SK-N-SH (cell line): ENCODE measurements around the gene PPAT. TPM values are rescaled to one million over a fixed set of nuclear protein-coding genes. Genes with fewer than 3 reads are reported as not detected.

ENCODE experiments used
- CTCF ChIA-PET: fragments of 300-600, 350-600 bp; formaldehyde crosslinking; extraction: SDS; loops from one replicate; lab custom pipeline; 2021; lab: Yijun Ruan, JAX
- POLR2A ChIA-PET: fragments of 350-600 bp; sonication (Branson Sonifier 250); formaldehyde crosslinking; extraction: SDS; loops from one replicate; lab custom pipeline; 2020; ENCODE audit warnings: antibody characterized with exemption, inconsistent platforms; lab: Yijun Ruan, JAX
- DNase-seq: peaks from one replicate; pipeline ENCODE4 v3.0.0; 2012
- H2AFZ ChIP-seq: fragments of 200-600 bp; sonication (generic); 2 replicates; pipeline ENCODE4 v1.8.1; 2016; ENCODE audit warnings: antibody characterized with exemption, mild to moderate bottlenecking, low read depth
- H3F3A ChIP-seq: fragments of 200-600 bp; sonication (generic); replicated peaks from 2 replicates; pipeline ENCODE3; 2016; ENCODE audit warnings: antibody characterized with exemption, mild to moderate bottlenecking; ENCODE audit not compliant: insufficient read depth
- H3K27ac ChIP-seq, 2 experiments: fragments of 200-500 bp in 1 of 2; fragments of 200-600 bp in 1 of 2; sonication (Bioruptor generic) in 1 of 2; sonication (generic), shearing (Covaris generic) in 1 of 2; 2 replicates each; pipeline versions ENCODE4 v1.5.1 to v1.6.1; 2014 to 2016; ENCODE audit warnings: low read depth in 2 of 2, inconsistent platforms in 1 of 2, low read length in 1 of 2, mild to moderate bottlenecking in 1 of 2, mixed read lengths in 1 of 2
- H3K27me3 ChIP-seq: fragments of 200-600 bp; sonication (generic), shearing (Covaris generic); 2 replicates; pipeline ENCODE4 v1.6.1; 2016; ENCODE audit warnings: mixed run types; ENCODE audit not compliant: insufficient read depth
- H3K36me3 ChIP-seq, 2 experiments: fragments of 200-500 bp in 1 of 2; fragments of 200-600 bp in 1 of 2; sonication (Bioruptor generic) in 1 of 2; sonication (generic) in 1 of 2; replicated peaks in 1 of 2; 2 replicates each; pipeline versions ENCODE3 to v1.5.1; 2014 to 2016; ENCODE audit warnings: low read length in 1 of 2, mild to moderate bottlenecking in 1 of 2; ENCODE audit not compliant: insufficient read depth in 2 of 2, control insufficient read depth in 1 of 2
- H3K4me1 ChIP-seq, 2 experiments: fragments of 200-500 bp in 1 of 2; fragments of 200-600 bp in 1 of 2; sonication (Bioruptor generic) in 1 of 2; sonication (generic), shearing (Covaris generic) in 1 of 2; 2 replicates each; pipeline versions ENCODE4 v1.5.1 to v1.6.1; 2014 to 2016; ENCODE audit warnings: low read depth in 1 of 2, low read length in 1 of 2, mixed run types in 1 of 2; ENCODE audit not compliant: insufficient read depth in 2 of 2, control insufficient read depth in 1 of 2
- H3K4me2 ChIP-seq: fragments of 200-600 bp; sonication (generic), shearing (Covaris generic); 2 replicates; pipeline ENCODE4 v1.6.1; 2017; ENCODE audit warnings: mixed run types
- H3K4me3 ChIP-seq, 2 experiments: fragments of 200-500 bp in 1 of 2; fragments of 200-600 bp in 1 of 2; sonication (Bioruptor generic) in 1 of 2; sonication (generic), shearing (Covaris generic) in 1 of 2; 2 replicates each; pipeline versions ENCODE4 v1.5.1 to v1.8.1; 2014 to 2016; ENCODE audit warnings: low read depth in 2 of 2, inconsistent platforms in 1 of 2, low read length in 1 of 2, mild to moderate bottlenecking in 1 of 2, mixed read lengths in 1 of 2, moderate library complexity in 1 of 2
- H3K79me2 ChIP-seq: fragments of 200-600 bp; sonication (generic); 2 replicates; pipeline ENCODE4 v1.8.1; 2017; ENCODE audit warnings: mild to moderate bottlenecking; ENCODE audit not compliant: insufficient read depth
- H3K9ac ChIP-seq: fragments of 200-600 bp; sonication (generic); 2 replicates; pipeline ENCODE4 v1.6.1; 2017; ENCODE audit warnings: mixed run types
- H3K9me2 ChIP-seq: fragments of 200-600 bp; sonication (generic); 2 replicates; pipeline ENCODE4 v1.6.1; 2017; ENCODE audit warnings: mixed run types
- H3K9me3 ChIP-seq: fragments of 200-600 bp; sonication (generic); 2 replicates; pipeline ENCODE4 v1.6.1; 2017; ENCODE audit warnings: mixed run types, mild to moderate bottlenecking, moderate library complexity
- H4K20me1 ChIP-seq: fragments of 200-600 bp; sonication (generic); 2 replicates; pipeline ENCODE4 v1.6.1; 2017; ENCODE audit warnings: mild to moderate bottlenecking, mixed run types; ENCODE audit not compliant: insufficient read depth
- EP300 ChIP-seq, 2 experiments: IDR thresholded peaks; 2 replicates each; pipeline versions ENCODE4 v1.4.0 to v1.6.1; 2012; ENCODE audit warnings: borderline replicate concordance in 1 of 2, low read depth in 1 of 2, low read length in 1 of 2
- GABPA ChIP-seq: IDR thresholded peaks from 2 replicates; pipeline ENCODE4 v1.4.0; 2012; ENCODE audit warnings: low read depth, mild to moderate bottlenecking
- GATA2 ChIP-seq: sonication (generic); formaldehyde crosslinking; IDR thresholded peaks from 2 replicates; pipeline ENCODE4 v1.5.0; 2020; ENCODE audit warnings: mild to moderate bottlenecking, missing genetic modification reagents
- IRF3 ChIP-seq: fragments of 150-350 bp; IDR thresholded peaks from 2 replicates; pipeline ENCODE4 v1.6.1; 2016; ENCODE audit warnings: mild to moderate bottlenecking, low read depth, low read length
- JUND ChIP-seq: IDR thresholded peaks from 2 replicates; pipeline ENCODE4 v1.4.0; 2012
- MEF2A ChIP-seq: IDR thresholded peaks from 2 replicates; pipeline ENCODE4 v1.4.0; 2012; ENCODE audit warnings: low read depth, borderline replicate concordance
- NRF1 ChIP-seq: IDR thresholded peaks from 2 replicates; pipeline ENCODE4 v1.6.1; 2012; ENCODE audit warnings: low read depth, mild to moderate bottlenecking, low read length
- RAD21 ChIP-seq: IDR thresholded peaks from 2 replicates; pipeline ENCODE4 v1.6.1; 2012; ENCODE audit warnings: mild to moderate bottlenecking, low read length
- REST ChIP-seq: IDR thresholded peaks from 2 replicates; pipeline ENCODE4 v1.6.1; 2012; ENCODE audit warnings: mild to moderate bottlenecking, low read depth, low read length, moderate library complexity
- TCF12 ChIP-seq: IDR thresholded peaks from 2 replicates; pipeline ENCODE4 v1.4.0; 2012
- YY1 ChIP-seq: IDR thresholded peaks from 2 replicates; pipeline ENCODE4 v1.4.0; 2012; ENCODE audit warnings: low read depth, mild to moderate bottlenecking
- WGBS: methylation state at CpG from one replicate; pipeline ENCODE4 v1.1.6; 2017; ENCODE audit warnings: low lambda C conversion rate; 5-methylcytosine and 5-hydroxymethylcytosine counted together
- polyA plus RNA-seq, 3 experiments: library from polyadenylated mRNA; depleted of rRNA; stranded (reverse); fragments of >200 nt; gene quantifications; 2 replicates each; pipeline ENCODE4 v1.2.3, GENCODE V29; 2012
- TF ChIP-seq, protein P1 (sequence below): IDR thresholded peaks from 2 replicates; pipeline ENCODE4 v1.4.0; 2012; ENCODE audit warnings: low read depth, borderline replicate concordance
- TF ChIP-seq, protein P2 (sequence below): IDR thresholded peaks from 2 replicates; pipeline ENCODE4 v1.4.0; 2012; ENCODE audit warnings: low read depth
- TF ChIP-seq, protein P3 (sequence below): fragments of 200-600 bp; sonication (generic); IDR thresholded peaks from 2 replicates; pipeline ENCODE4 v1.6.1; 2017; ENCODE audit warnings: antibody characterized with exemption, mild to moderate bottlenecking, moderate library complexity

PPAT gene
- polyA plus RNA-seq, 1 of the 3 experiments (the other 2 are of a cell fraction) = 7.4 TPM

DNA sequence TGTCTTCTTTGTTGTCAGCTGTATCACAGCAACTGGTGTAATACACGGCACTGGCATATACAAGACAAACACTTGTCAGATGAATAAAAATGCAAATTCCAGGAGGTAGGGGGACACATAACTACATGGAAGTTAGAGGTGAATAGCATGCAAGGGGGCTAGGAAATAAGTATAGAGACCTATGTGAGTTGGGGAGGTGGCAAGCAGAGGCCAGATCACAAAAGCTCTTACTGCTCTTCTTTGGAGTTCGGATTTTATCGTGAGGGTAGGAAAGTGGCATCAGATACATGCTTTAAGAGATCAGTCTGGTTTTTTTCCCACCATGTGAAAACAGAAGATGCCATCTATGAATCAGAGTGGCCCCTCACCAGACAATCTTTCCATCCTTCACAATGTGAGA lies 29.2 kb upstream of the PPAT start:
- no peaks in the 10 kb centered on the region for H3K27me3 ChIP-seq

More for the DNA sequence above, 29.2 kb upstream of the PPAT start:
- WGBS = 74% methylated on average over 3 of the region's 3 CpGs
- POLR2A ChIA-PET = no interaction called here
- Histone ChIP-seq H4K20me1 (peaks cover 10% of the 10 kb centered on the region), H3K4me3 (peak overlapping the region; percentile 7 to 75; a peak in 1 of 4 replicates), H3F3A (peaks cover 8% of the 10 kb centered on the region), H2AFZ (no peak overlapping the region), H3K9me3 (no peaks in the 10 kb centered on the region), H3K9ac (no peak overlapping the region), H3K4me1 (peaks cover 0 to 18% of the 10 kb centered on the region in 2 experiments; a peak in 2 of 4 replicates), H3K9me2 (no peaks in the 10 kb centered on the region)
- TF ChIP-seq YY1 (no peak), NRF1 (no peak), MEF2A (no peak), EP300 (IDR thresholded peaks at IDR 0.05; ENCODE audit: borderline replicate concordance in 1 of 2, low read depth in 1 of 2, low read length in 1 of 2) (no peak), GABPA (no peak), REST (no peak), IRF3 (no peak), GATA2 (CRISPR knock-in tag) (no peak), JUND (no peak), TCF12 (no peak), RAD21 (no peak)
- TF ChIP-seq, protein P1, sequence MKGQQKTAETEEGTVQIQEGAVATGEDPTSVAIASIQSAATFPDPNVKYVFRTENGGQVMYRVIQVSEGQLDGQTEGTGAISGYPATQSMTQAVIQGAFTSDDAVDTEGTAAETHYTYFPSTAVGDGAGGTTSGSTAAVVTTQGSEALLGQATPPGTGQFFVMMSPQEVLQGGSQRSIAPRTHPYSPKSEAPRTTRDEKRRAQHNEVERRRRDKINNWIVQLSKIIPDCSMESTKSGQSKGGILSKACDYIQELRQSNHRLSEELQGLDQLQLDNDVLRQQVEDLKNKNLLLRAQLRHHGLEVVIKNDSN = no peak
- TF ChIP-seq, protein P2, sequence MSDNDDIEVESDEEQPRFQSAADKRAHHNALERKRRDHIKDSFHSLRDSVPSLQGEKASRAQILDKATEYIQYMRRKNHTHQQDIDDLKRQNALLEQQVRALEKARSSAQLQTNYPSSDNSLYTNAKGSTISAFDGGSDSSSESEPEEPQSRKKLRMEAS = no peak
- TF ChIP-seq, protein P3, sequence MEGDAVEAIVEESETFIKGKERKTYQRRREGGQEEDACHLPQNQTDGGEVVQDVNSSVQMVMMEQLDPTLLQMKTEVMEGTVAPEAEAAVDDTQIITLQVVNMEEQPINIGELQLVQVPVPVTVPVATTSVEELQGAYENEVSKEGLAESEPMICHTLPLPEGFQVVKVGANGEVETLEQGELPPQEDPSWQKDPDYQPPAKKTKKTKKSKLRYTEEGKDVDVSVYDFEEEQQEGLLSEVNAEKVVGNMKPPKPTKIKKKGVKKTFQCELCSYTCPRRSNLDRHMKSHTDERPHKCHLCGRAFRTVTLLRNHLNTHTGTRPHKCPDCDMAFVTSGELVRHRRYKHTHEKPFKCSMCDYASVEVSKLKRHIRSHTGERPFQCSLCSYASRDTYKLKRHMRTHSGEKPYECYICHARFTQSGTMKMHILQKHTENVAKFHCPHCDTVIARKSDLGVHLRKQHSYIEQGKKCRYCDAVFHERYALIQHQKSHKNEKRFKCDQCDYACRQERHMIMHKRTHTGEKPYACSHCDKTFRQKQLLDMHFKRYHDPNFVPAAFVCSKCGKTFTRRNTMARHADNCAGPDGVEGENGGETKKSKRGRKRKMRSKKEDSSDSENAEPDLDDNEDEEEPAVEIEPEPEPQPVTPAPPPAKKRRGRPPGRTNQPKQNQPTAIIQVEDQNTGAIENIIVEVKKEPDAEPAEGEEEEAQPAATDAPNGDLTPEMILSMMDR = no peak
- TF ChIP-seq, all 33 proteins: peak for 0
- Histone ChIP-seq H3K27ac (peak overlapping the region in 1 of 2 experiments; percentile 2; a peak in 1 of 4 replicates), H3K79me2 (peaks cover 85% of the 10 kb centered on the region), H3K36me3 (peaks cover 28 to 34% of the 10 kb centered on the region in 2 experiments), H3K4me2 (0 out of 2 replicates have a peak overlapping the region, but pooled peaks have one; percentile 95)
- DNase-seq = no peak
- CTCF ChIA-PET = interaction anchor here (1.0 kb wide), 3 partner anchors 9 to 80 kb away, joined by 4 to 5 read pairs (median 5); no protein-coding TSS in a partner anchor
